HG02938 (cell line): ENCODE measurements around the gene ATP9B.
"Not testable (repeated sequence)": the region's sequence is repeated elsewhere in the genome, so short reads cannot be mapped to it uniquely, and the experiment has no call there.

Experiments used
- ATAC-seq: cut with Tn5 transposase; IDR thresholded peaks from one replicate; pipeline ENCODE4 v1.9.1; 2021; ENCODE audit warnings: mild to moderate bottlenecking, moderate library complexity; ENCODE audit not compliant: unreplicated experiment

ATP9B gene

DNA sequence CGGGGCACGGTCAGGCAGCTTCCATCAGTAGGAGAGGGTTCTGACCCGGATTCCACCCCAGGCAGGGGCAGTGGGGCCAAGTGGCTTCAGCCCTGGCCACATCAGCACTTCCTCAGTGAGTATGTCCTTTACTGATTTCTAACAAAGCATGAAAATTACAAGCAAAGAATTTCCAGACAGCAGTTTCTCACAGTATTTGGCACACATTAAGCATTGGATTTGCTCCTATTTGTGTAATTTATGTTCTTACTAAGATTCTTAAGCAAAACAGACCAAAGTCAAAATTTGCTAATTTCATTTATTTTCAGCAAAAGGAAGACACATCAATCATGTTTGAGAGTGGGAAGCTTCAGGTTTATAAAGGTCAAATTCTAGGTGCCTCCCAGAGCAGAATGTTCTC lies 253.2 kb downstream of the ATP9B start:
- ATAC-seq = no peak

DNA sequence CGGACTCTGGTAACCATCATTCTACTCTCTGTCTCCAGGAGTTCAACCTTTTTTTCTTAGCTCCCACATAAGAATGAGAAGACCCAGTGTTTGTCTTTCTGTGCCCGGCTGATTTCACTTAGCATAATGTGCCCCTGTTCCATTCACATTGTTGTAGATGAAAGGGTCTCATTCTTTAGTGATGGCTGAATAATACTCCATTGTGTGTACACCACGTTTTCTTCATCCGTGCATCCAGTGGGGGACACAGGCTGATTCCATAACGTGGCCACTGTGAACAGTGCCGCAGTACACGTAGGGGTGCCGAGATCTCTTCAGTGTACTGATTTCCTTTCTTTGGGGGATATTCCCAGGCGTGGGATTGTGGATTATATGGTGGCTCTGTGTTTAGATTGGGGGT lies 254.3 kb downstream of the ATP9B start:
- ATAC-seq = no peak

DNA sequence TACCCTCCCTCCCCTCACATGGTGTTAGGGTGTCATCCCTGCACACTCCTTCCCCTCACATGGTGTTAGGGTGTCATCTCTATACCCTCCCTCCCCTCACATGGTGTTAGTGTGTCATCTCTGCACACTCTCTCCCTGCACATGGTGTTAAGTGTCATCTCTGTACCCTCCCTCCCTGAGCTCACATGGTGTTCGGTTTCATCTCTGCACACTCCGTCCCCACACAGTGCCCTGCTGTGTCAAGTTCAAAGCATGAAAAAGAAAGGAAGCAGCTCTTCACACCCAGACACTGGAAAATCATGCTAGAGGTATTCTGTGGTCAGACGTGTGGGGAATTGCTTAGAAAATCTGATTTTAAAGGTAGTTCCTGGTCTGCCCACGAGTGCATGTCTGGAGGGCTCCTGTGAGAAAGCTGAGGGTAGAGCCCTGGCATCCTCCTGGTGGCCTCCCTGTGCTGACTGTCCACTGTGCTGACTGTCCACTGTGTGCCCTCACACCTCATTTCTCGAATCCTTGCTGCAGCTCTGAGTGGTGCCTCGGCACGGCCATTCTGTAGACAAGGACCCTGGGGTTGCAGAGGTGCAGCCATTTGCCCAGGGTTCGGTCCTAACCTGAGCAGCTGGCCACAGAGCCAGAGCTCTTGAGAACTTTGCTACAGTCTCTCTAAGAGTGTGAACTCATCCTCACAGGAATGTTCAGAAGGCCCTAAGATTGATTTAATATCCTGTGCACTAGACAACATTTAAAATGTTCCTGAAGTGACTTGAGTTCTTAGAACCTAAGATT lies 257.4 kb downstream of the ATP9B start:
- ATAC-seq = no peak

DNA sequence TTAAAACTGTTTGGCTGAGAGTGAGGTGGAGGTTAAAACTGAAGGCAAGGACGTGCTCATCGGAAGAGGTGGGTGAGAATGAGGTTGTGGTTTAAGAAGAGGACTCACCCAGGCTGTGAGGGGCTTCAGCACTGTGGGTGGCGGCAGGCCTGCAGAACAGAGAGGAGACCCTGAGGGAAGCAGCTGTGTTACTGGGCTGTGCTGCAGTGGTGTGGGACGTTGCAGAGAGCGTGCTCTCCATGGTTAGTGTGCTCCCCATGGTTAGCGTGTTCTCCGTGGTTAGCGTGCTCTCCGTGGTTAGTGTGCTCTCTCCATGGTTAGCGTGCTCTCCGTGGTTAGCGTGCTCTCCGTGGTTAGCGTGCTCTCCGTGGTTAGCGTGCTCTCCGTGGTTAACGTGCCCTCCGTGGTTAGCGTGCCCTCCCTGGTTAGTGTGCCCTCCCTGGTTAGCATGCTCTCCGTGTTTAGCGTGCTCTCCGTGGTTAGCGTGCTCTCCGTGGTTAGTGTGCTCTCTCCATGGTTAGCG lies 258.1 kb downstream of the ATP9B start:
- no peak for ATAC-seq

DNA sequence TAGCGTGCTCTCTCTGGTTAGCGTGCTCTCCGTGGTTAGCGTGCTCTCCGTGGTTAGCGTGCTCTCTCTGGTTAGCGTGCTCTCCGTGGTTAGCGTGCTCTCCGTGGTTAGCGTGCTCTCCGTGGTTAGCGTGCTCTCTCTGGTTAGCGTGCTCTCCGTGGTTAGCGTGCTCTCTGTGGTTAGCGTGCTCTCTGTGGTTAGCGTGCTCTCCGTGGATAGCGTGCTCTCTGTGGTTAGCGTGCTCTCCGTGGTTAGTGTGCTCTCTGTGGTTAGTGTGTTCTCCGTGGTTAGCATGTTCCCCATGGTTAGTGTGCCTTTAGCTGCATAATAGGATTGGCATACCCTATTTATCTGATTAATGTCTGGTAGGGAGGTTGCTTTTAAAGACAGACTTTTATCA lies 258.7 kb downstream of the ATP9B start:
- not testable (repeated sequence) for ATAC-seq

DNA sequence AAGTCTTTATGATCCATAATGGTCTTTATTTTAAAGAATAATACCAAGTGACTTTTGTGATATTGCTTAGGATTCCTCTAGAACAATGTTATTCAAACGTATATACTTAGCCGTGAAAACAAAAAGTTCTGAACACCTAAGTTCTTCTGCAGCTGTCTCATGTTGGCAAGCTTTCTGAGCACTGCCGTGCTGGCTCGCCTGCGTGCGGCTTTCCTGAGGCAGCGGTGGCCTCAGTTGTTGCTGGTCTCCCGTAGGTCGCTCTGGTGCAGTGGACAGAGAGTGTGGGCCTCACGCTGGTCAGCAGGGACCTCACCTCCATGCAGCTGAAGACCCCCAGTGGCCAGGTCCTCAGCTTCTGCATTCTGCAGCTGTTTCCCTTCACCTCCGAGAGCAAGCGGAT lies 259.7 kb downstream of the ATP9B start:
- no peak for ATAC-seq

DNA sequence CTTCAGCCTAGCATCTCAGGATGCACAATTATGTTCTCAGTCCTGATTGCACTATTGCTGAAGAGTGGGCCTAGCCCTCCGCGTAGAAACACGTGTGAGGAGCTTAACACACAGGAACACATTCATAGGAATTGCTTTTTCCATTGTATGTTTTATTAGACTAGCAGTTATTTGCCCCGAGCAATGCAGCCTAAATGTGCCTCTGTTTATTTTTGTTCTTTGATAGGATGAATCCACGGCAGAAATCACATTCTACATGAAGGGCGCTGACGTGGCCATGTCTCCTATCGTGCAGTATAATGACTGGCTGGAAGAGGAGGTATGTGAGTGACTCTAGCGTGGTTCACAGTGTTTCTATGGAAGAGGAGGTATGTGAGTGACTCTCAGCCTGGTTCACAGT lies 260.6 kb downstream of the ATP9B start:
- ATAC-seq = no peak

DNA sequence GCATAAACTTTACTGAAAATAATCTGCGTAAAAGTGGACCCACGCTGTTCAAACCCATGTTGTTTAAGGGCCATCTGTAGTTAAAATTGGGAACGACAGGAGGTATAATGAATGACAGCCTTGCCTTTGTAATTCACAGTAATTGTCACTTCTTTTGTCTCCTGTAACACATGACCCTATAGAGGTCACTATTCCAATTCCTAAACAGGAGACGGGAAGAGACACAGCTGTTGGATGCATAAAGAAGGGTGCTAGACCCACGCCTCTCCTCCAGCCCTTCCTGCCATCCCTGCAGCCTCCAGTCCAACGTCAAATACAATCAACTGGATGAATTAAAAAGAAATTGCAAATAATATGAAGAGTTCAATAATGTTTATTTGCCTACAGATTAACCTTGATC lies 263.5 kb downstream of the ATP9B start:
- no peak for ATAC-seq

DNA sequence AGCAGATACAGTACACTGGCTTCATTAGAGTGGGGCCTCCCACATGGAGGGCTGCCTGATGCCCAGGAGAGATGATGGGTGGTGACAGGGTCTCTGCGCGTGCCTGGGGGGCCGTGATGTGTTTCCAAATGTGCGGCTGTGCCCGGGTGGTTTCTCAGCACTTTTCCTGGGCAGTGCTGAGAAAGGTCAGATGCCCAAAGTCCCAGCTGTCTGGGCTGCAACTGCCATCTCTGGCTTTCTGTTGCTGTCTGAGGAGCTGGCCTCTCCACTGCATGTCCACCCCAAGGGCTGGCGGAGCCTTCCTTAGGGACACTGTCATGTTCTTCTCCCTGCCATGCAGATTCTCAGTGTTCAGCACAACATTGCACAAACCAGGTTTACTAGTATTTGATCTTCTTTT lies 263.9 kb downstream of the ATP9B start:
- ATAC-seq = no peak

DNA sequence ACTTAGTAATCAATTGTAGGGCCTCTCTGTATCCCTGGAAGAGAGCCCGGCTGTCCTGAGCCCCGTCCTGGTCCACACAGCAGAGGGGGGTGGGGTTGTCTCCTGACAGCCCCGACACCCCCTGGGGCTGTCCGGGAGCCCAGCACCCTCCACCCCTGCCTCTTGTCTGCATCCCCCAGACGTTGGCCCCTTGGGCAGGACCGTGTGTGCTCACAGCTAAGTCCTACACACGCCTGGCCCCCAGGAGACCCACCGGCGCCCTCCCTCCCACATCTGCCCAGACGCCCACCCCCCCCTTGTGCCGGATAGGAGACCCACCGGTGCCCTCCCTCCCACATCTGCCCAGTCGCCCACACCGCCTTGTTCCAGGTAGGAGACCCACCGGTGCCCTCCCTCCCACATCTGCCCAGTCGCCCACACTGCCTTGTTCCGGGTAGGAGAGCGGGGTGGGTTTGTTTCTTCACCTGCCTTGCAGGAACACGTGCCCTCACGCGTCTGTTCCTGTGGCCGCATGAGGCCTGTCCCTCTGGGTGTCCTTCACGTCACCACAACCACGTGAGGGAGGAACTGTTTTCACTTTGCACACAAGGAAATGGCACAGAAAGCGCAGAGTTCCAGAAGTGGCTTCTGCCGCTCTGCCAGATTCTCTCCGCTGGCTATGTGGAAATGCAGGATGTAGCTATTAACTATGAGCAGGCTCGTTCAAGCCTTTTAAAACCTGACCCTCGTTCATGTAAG lies 265.5 kb downstream of the ATP9B start:
- no peak for ATAC-seq

DNA sequence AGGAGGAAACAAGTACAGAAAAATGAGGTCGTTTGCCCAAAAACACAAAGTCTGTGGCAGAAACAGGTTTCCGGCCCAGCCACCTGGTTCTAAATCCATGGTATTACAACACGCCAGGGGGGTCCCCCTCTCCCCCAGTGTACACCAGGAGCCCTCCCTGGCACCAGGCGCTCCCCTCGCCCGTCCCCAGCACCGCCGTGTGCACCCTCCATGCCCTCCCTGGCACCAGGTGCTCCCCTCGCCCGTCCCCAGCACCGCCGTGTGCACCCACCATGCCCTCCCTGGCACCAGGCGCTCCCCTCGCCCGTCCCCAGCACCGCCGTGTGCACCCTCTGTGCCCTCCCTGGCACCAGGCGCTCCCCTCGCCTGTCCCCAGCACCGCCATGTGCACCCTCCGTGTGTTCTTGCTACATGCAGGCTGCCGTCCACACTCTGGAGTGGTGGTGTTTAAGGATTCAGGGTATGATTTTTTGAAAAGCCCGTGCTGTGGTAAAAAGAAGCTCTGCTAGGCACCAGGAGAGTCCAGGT lies 266.7 kb downstream of the ATP9B start:
- ATAC-seq = no peak

DNA sequence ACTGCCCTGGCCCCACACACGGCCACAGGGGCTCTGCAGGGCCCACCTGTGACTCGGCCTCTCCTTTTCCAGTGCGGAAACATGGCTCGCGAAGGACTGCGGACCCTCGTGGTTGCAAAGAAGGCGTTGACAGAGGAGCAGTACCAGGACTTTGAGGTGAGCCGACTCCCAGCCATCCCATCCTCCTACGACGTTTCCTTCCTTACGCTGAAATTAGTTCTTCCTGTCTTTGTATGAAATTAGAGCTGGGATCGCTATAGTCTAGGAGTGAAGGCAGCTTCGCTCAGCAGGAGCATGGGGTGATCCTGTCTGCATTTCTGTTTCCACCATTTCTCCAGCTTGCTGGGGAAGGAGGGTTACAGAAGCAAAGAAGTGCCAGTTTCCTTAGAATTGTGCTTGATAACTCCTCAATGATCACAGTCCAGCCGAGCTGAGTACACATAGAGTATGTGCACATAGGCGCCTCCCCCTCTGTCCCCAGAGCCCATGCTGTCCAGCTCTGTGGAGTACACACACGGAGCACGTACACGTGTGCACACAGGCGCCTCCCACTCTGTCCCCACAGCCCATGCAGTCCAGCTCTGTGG lies 267.5 kb downstream of the ATP9B start:
- no peak for ATAC-seq

DNA sequence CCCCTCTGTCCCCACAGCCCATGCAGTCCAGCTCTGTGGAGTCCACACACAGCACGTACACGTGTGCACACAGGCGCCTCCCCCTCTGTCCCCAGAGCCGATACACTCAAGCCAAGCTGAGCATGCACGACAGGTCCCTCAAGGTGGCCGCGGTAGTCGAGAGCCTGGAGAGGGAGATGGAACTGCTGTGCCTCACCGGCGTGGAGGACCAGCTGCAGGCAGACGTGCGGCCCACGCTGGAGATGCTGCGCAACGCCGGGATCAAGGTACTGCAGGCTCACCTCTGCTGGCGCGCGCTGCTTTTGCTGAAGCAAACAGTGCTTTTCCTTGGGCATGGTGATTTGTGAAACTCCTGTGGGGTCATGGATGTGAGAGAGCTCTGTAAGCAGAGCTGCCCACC lies 268.0 kb downstream of the ATP9B start:
- ATAC-seq = no peak

DNA sequence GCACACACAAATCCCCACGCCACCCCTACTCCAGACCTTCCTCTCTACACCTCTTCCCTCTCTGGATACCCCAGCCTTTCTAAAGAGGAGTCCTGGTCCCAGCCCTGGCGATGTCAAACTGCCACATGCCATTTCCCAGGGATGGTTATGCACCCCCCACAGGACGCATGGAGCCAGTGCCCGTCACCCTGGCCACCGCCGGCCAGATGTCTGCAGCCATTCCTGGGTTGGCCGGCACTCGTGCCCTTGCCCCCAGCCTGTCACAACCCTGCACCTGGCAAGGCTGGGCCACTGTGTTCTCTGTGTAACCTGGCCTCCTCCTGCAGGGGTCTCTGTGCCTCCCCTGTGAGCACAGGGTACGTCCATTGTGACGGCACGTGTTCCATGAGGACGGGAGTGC lies 268.4 kb downstream of the ATP9B start:
- ATAC-seq = no peak

DNA sequence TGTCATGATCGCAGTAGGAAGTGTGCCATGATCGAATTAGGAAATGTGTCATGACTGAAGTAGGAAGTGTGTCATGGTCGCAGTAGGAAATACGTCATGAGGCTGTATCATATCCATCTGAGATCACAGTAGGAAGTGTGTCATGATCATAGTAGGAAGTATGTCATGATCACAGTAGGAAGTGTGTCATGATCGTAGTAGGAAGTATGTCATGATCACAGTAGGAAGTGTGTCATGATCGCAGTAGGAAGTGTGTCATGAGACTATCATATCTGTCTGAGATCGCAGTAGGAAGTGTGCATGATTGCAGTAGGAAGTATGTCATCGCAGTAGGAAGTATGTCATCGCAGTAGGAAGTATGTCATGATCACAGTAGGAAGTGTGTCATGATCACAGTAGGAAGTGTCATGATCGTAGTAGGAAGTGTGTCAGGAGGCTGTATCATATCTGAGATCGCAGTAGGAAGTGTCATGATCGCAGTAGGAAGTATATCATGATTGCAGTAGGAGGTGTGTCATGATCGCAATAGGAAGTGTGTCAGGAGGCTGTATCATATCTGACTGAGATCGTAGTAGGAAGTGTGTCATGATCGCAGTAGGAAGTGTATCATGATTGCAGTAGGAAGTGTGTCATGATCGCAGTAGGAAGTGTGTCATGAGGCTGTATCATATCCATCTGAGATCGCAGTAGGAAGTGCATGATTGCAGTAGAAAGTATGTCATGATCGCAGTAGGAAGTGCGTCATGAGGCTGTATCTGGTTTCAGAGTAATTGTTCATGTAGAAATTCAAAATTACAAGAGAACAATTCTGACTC lies 270.1 kb downstream of the ATP9B start:
- ATAC-seq = no peak

DNA sequence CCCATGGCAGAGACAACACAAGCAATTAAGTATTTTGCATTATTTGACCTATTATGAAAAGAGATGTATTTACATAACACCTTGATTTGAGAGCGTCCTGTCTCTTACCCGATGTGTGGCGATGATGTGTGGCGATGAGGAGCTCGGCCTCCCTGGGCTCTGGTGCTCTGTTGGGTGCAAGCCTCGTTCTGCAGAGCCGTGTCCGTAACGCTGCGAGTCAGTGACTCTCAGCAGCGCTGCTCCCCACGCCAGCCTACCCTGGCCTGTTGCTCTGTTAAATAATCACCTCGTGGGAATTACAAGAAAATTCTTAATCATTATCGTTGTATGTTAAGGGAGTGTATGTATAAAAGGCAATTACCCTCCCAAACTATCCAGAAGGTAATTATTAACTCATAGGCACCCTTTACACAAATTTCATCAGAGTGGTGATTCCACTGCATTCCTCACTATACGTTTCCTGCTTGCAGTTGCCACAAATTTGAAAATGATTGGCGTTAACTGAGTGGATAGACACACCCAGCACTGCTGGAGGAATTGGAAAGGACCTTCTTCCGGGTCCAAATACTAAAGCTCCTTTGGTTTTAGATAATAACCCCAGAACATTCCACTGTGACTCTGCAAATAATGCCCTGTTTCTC lies 274.5 kb downstream of the ATP9B start:
- ATAC-seq = no peak

DNA sequence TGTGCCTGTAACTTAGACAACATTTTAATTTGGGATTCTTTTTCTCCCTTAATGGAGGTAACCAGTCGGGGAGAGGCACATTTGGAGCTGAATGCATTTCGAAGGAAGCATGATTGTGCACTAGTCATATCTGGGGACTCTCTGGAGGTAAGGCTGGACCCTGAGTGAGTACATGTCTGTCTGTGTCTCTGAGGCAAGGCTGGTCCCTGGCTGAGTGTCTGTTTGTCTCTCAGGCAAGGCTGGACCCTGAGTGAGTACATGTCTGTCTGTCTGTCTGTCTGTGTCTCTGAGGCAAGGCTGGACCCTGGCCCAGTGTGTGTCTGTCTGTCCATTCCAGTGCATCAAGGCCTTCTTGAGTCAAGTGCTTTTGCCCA lies 275.0 kb downstream of the ATP9B start:
- no peak for ATAC-seq

DNA sequence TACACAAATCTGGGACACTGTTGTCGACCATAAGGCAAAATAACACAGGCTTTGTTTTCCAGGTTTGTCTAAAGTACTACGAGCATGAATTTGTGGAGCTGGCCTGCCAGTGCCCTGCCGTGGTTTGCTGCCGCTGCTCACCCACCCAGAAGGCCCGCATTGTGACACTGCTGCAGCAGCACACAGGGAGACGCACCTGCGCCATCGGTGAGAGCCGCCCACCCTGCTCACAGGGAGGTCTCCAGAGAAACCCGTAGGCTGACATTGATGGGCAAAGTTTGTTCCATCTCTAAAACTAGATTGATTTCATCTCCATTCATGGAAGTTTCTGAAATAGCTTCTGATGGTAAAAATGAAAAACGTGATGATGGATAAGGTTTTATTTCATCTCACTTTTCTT lies 276.2 kb downstream of the ATP9B start:
- ATAC-seq = no peak

DNA sequence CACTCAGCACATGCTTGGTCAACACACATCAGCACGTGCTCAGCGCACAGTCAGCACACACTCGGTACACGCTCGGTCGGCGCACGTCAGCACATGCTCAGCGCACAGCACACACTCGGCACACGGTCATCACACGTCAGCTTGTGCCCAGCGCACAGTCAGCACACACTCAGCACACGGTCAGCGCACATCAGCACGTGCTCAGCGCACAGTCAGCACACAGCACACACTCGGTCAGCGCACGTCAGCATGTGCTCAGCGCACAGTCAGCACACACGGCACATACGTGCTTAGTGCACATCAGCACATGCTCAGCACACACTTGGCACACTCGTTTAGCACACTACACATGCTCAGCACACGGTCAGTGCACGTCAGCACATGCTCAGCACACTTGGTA lies 276.8 kb downstream of the ATP9B start:
- ATAC-seq = no peak

DNA sequence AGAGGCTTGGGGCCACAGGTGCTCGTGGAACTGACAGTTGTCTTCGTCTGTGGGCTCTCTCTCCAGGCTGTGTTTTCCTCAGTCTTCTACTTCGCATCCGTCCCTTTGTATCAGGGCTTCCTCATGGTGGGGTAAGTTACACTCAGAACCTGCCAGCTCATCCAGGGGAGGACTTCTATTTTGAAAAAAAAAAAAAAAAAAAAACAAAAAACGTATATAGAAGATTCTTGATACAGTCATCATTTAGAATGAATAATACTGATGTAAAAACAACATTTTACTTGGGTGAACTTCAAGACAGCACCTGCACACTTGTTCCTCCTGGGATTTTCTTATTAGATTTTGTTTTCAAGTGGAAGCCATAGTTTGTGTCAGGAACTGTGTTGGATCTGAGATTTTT lies 278.9 kb downstream of the ATP9B start:
- no peak for ATAC-seq
